OCI-LY3 (cell line): Measurements from ENCODE around the gene C7orf33.

Source experiments
- EZH2phosphoT487 ChIP-seq: fragments of 200-600 bp; shearing (Covaris generic); IDR thresholded peaks from 2 replicates; pipeline ENCODE4 v1.6.1; 2018; ENCODE audit warnings: antibody characterized with exemption, mixed run types, low read depth
- TF ChIP-seq, protein P1 (sequence below): fragments of 200-600, 300-600 bp; sonication (generic); IDR thresholded peaks from 2 replicates; pipeline ENCODE4 v1.5.1; 2014; ENCODE audit warnings: antibody characterized with exemption, low read length, low read depth

DNA sequence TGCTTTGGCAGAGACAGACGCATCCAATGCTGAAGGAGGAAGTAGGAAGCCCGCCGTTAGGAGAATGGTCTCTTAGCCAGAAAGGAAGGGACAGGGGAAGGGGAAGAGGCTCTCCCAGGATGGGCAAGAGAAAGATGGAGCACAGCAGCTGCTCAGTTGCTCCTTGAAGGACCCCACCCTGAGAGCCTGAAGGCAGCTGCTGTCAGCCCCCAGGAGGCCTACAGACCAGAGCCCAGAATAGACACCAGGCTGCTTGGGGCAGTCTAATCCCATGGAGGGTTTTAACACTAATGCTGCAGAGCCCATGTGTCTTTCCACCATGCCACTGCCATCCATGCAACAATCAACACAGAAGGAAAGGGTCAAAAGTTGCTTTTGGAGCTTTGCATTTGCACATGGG is 3.5 kb upstream of the C7orf33 start:
- TF ChIP-seq, protein P1, sequence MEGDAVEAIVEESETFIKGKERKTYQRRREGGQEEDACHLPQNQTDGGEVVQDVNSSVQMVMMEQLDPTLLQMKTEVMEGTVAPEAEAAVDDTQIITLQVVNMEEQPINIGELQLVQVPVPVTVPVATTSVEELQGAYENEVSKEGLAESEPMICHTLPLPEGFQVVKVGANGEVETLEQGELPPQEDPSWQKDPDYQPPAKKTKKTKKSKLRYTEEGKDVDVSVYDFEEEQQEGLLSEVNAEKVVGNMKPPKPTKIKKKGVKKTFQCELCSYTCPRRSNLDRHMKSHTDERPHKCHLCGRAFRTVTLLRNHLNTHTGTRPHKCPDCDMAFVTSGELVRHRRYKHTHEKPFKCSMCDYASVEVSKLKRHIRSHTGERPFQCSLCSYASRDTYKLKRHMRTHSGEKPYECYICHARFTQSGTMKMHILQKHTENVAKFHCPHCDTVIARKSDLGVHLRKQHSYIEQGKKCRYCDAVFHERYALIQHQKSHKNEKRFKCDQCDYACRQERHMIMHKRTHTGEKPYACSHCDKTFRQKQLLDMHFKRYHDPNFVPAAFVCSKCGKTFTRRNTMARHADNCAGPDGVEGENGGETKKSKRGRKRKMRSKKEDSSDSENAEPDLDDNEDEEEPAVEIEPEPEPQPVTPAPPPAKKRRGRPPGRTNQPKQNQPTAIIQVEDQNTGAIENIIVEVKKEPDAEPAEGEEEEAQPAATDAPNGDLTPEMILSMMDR: no peak
- no peak for TF ChIP-seq EZH2phosphoT487
